H9 (cell line): ENCODE measurements around the gene CDCA3. TPM values are rescaled to one million over a fixed set of nuclear protein-coding genes. Genes with fewer than 3 reads are reported as not detected.

Experiments
- DNase-seq: peaks from one replicate; pipeline ENCODE4 v3.0.0-alpha.2; 2017
- H2AFZ ChIP-seq: one replicate; pipeline ENCODE4 v1.6.1; 2013; ENCODE audit warnings: mild to moderate bottlenecking, low read length, control low read depth, moderate library complexity
- H2AK5ac ChIP-seq: 2 replicates; pipeline ENCODE4 v1.6.1; 2013; ENCODE audit warnings: low read length, control low read depth, mixed read lengths; ENCODE audit not compliant: insufficient read length
- H2BK120ac ChIP-seq: one replicate; pipeline ENCODE4 v1.6.1; 2013; ENCODE audit warnings: low read depth, mild to moderate bottlenecking, low read length, control low read depth, inconsistent platforms; ENCODE audit not compliant: poor library complexity, severe bottlenecking
- H2BK12ac ChIP-seq: 2 replicates; pipeline ENCODE4 v1.6.1; 2013; ENCODE audit warnings: low read length, control low read depth, mixed read lengths, low read depth; ENCODE audit not compliant: insufficient read length
- H2BK15ac ChIP-seq: 2 replicates; pipeline ENCODE4 v1.6.1; 2013; ENCODE audit warnings: low read depth, low read length, control low read depth
- H2BK20ac ChIP-seq: one replicate; pipeline ENCODE4 v1.6.1; 2013; ENCODE audit warnings: low read depth, mild to moderate bottlenecking, low read length, control low read depth, inconsistent platforms; ENCODE audit not compliant: poor library complexity, severe bottlenecking
- H2BK5ac ChIP-seq: 2 replicates; pipeline ENCODE4 v1.6.1; 2013; ENCODE audit warnings: low read length, control low read depth, mixed read lengths; ENCODE audit not compliant: insufficient read length
- H3K14ac ChIP-seq: 2 replicates; pipeline ENCODE4 v1.6.1; 2013; ENCODE audit warnings: low read length, control low read depth; ENCODE audit not compliant: insufficient read depth
- H3K18ac ChIP-seq: 2 replicates; pipeline ENCODE4 v1.6.1; 2013; ENCODE audit warnings: low read depth, mild to moderate bottlenecking, mixed read lengths, low read length, control low read depth; ENCODE audit not compliant: insufficient read length
- H3K23ac ChIP-seq: 2 replicates; pipeline ENCODE4 v1.6.1; 2013; ENCODE audit warnings: low read length, control low read depth, mixed read lengths, low read depth; ENCODE audit not compliant: insufficient read length
- H3K23me2 ChIP-seq: 2 replicates; pipeline ENCODE4 v1.6.1; 2013; ENCODE audit warnings: low read depth, mild to moderate bottlenecking, mixed read lengths, low read length, control low read depth; ENCODE audit not compliant: insufficient read length, poor library complexity, severe bottlenecking
- H3K27ac ChIP-seq: 2 replicates; pipeline ENCODE4 v1.5.1; 2013; ENCODE audit warnings: low read length, control low read depth, mixed read lengths, low read depth; ENCODE audit not compliant: insufficient read length
- H3K27me3 ChIP-seq: 2 replicates; pipeline ENCODE4 v1.6.1; 2013; ENCODE audit warnings: low read length, control low read depth, inconsistent platforms; ENCODE audit not compliant: insufficient read depth
- H3K4ac ChIP-seq: 2 replicates; pipeline ENCODE4 v1.6.1; 2013; ENCODE audit warnings: low read depth, mild to moderate bottlenecking, control low read depth, inconsistent platforms, low read length, moderate library complexity
- H3K4me1 ChIP-seq: 2 replicates; pipeline ENCODE4 v1.6.1; 2013; ENCODE audit warnings: low read length, control low read depth, inconsistent platforms; ENCODE audit not compliant: insufficient read depth
- H3K4me2 ChIP-seq: 2 replicates; pipeline ENCODE4 v1.6.1; 2013; ENCODE audit warnings: low read length, control low read depth, mixed read lengths; ENCODE audit not compliant: insufficient read length, insufficient read depth
- H3K56ac ChIP-seq: 2 replicates; pipeline ENCODE4 v1.6.1; 2013; ENCODE audit warnings: low read depth, mild to moderate bottlenecking, mixed read lengths, low read length, control low read depth; ENCODE audit not compliant: insufficient read length
- H3K79me1 ChIP-seq: 2 replicates; pipeline ENCODE4 v1.6.1; 2013; ENCODE audit warnings: low read depth, mild to moderate bottlenecking, moderate library complexity, low read length, control low read depth, inconsistent platforms; ENCODE audit not compliant: insufficient read depth, poor library complexity, severe bottlenecking
- H3K79me2 ChIP-seq: 2 replicates; pipeline ENCODE4 v1.6.1; 2013; ENCODE audit warnings: low read length, control low read depth, inconsistent platforms; ENCODE audit not compliant: insufficient read depth
- H3K9ac ChIP-seq: 2 replicates; pipeline ENCODE4 v1.6.1; 2013; ENCODE audit warnings: low read length, control low read depth, mixed read lengths; ENCODE audit not compliant: insufficient read length; ENCODE audit errors: extremely low read depth
- H3K9me3 ChIP-seq: one replicate; pipeline ENCODE4 v1.6.1; 2013; ENCODE audit warnings: low read depth, low read length, inconsistent platforms; ENCODE audit not compliant: control insufficient read depth
- H3T11ph ChIP-seq: one replicate; pipeline ENCODE4 v1.6.1; 2013; ENCODE audit warnings: mild to moderate bottlenecking, low read length, control low read depth, inconsistent platforms
- H4K20me1 ChIP-seq: one replicate; pipeline ENCODE4 v1.6.1; 2013; ENCODE audit not compliant: control insufficient read depth, insufficient read length, insufficient read depth
- H4K5ac ChIP-seq: 2 replicates; pipeline ENCODE4 v1.6.1; 2013; ENCODE audit warnings: low read depth, mild to moderate bottlenecking, mixed read lengths, low read length, control low read depth; ENCODE audit not compliant: insufficient read length
- H4K8ac ChIP-seq: replicated peaks from 2 replicates; pipeline ENCODE4 v1.6.1; 2013; ENCODE audit warnings: low read length, control low read depth, mixed read lengths, low read depth; ENCODE audit not compliant: insufficient read length
- H4K91ac ChIP-seq: 2 replicates; pipeline ENCODE4 v1.6.1; 2013; ENCODE audit warnings: low read depth, mild to moderate bottlenecking, moderate library complexity, mixed read lengths, low read length, control low read depth; ENCODE audit not compliant: insufficient read length
- H3K27ac Mint-ChIP-seq, 3 experiments: 2 replicates in 2 of 3; 3 replicates in 1 of 3; pipeline ENCODE4 v1.8.0; 2020 to 2021; ENCODE audit warnings: mixed read lengths in 3 of 3, mild to moderate bottlenecking in 1 of 3, moderate library complexity in 1 of 3
- H3K27me3 Mint-ChIP-seq: 2 replicates; pipeline ENCODE4 v1.8.0; 2021; ENCODE audit warnings: low read depth, mild to moderate bottlenecking, moderate library complexity, mixed read lengths
- H3K36me3 Mint-ChIP-seq, 3 experiments: 2 replicates in 2 of 3; 3 replicates in 1 of 3; pipeline ENCODE4 v1.8.0; 2020 to 2021; ENCODE audit warnings: low read depth in 3 of 3, mixed read lengths in 3 of 3; ENCODE audit not compliant: insufficient read depth in 1 of 3
- H3K4me1 Mint-ChIP-seq, 2 experiments: 2 replicates each; pipeline ENCODE4 v1.8.0; 2020; ENCODE audit warnings: mixed read lengths in 2 of 2
- H3K4me3 Mint-ChIP-seq, 2 experiments: 2 replicates in 1 of 2; 3 replicates in 1 of 2; pipeline ENCODE4 v1.8.0; 2020 to 2021; ENCODE audit warnings: mild to moderate bottlenecking in 2 of 2, mixed read lengths in 2 of 2, moderate library complexity in 1 of 2
- H3K9me3 Mint-ChIP-seq, 2 experiments: 2 replicates in 1 of 2; 3 replicates in 1 of 2; pipeline ENCODE4 v1.8.0; 2020; ENCODE audit warnings: mild to moderate bottlenecking in 2 of 2, mixed read lengths in 2 of 2, moderate library complexity in 1 of 2
- WGBS: extraction: QIAGEN DNeasy Blood & Tissue Kit; methylation state at CpG from one replicate; pipeline ENCODE4 v1.1.7; 2013; ENCODE audit warnings: missing lambda C conversion rate, low lambda C conversion rate, mixed read lengths; ENCODE audit not compliant: insufficient read length; ENCODE audit errors: extremely low coverage; 5-methylcytosine and 5-hydroxymethylcytosine counted together
- total RNA-seq: library from RNA; stranded (reverse); gene quantifications from 2 replicates; pipeline ENCODE4 v1.2.1, GENCODE V29; 2021
- TF ChIP-seq, protein P1 (sequence below): fragments of 200-600 bp; sonication (generic); conservative IDR thresholded peaks from 3 replicates; pipeline ENCODE4 v1.8.0; 2021; ENCODE audit warnings: antibody characterized with exemption, mild to moderate bottlenecking

CDCA3 gene
- total RNA-seq, 1 experiment from 2014 or later, result 45.1 TPM

DNA sequence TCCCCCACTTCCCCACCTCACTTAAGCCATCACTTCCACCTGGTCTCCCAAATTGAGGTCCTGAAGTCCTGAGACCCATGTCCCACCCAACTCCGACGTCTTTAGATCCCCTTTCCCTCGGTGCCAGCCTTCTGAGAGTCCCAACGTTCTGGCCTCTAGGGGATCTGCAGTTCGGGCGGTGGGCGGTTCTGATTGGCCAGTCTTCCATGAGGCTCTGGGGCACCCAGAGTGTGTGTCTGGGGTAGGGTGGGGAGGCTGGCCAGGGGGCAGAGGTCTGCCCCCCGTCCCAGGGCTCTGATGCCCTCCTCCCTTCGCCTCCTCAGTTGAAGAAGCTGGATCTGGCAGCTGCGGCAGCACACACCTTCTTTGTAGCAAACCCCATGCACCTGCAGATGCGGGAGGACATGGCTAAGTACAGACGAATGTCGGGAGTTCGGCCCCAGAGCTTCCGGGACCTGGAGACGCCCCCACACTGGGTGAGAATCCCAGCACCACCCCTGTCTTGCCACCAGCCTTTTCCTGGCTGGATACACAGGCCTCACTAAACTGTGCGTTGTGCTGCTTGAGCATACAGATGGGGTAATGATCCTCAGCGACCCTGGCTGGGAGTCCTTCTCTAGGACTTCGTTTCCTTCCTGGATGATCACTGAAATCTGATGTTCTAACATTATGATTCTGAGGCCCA, 21.4 kb downstream of the CDCA3 start:
- Histone ChIP-seq H2BK20ac (no peak overlapping the region), H2BK15ac (no peak overlapping the region), H4K5ac (no peak overlapping the region), H3K23me2 (peaks cover 14% of the 10 kb centered on the region), H3K27ac (no peak overlapping the region), H3K56ac (no peak overlapping the region), H3K4me2 (peak overlapping the region; percentile 80), H2AFZ (no peak overlapping the region), H4K20me1 (peaks cover 5% of the 10 kb centered on the region), H4K91ac (no peak overlapping the region), H3K9ac (peak overlapping the region; percentile 61), H3T11ph (no peak overlapping the region), H3K18ac (peak overlapping the region; percentile 13), H2BK120ac (no peak overlapping the region), H3K4me1 (peaks cover 3% of the 10 kb centered on the region; the same call in 1 of the 2 replicates), H3K4ac (no peak overlapping the region), H3K79me2 (peaks cover 2% of the 10 kb centered on the region; the same call in 1 of the 2 replicates), H3K9me3 (no peaks in the 10 kb centered on the region), H3K14ac (peak overlapping the region; percentile 44; the same call in 1 of the 2 replicates), H3K79me1 (no peaks in the 10 kb centered on the region), H2BK5ac (no peak overlapping the region), H2BK12ac (no peak overlapping the region), H3K27me3 (no peaks in the 10 kb centered on the region), H2AK5ac (no peak overlapping the region), H4K8ac (no peak overlapping the region), H3K23ac (no peak overlapping the region)
- TF ChIP-seq, protein P1, sequence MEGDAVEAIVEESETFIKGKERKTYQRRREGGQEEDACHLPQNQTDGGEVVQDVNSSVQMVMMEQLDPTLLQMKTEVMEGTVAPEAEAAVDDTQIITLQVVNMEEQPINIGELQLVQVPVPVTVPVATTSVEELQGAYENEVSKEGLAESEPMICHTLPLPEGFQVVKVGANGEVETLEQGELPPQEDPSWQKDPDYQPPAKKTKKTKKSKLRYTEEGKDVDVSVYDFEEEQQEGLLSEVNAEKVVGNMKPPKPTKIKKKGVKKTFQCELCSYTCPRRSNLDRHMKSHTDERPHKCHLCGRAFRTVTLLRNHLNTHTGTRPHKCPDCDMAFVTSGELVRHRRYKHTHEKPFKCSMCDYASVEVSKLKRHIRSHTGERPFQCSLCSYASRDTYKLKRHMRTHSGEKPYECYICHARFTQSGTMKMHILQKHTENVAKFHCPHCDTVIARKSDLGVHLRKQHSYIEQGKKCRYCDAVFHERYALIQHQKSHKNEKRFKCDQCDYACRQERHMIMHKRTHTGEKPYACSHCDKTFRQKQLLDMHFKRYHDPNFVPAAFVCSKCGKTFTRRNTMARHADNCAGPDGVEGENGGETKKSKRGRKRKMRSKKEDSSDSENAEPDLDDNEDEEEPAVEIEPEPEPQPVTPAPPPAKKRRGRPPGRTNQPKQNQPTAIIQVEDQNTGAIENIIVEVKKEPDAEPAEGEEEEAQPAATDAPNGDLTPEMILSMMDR, result peak; percentile 33; the same call in 2 of the 3 replicates
- DNase-seq, result peak; percentile 78
- Mint-ChIP-seq H3K4me1 (peaks cover 26 to 38% of the 10 kb centered on the region in 2 experiments), H3K27ac (peak overlapping the region; percentile 83 to 97 (median 97); a peak in 6 of 7 replicates), H3K9me3 (no peaks in the 10 kb centered on the region), H3K36me3 (peaks cover 33 to 46% (median 46%) of the 10 kb centered on the region in 3 experiments), H3K27me3 (peaks cover 10% of the 10 kb centered on the region), H3K4me3 (peak overlapping the region; percentile 97 to 99)
- no CpG with 5 or more reads among the region's 19 CpGs for WGBS
